ENCODE data around the gene SLC6A1. TPM values are rescaled to one million over a fixed set of nuclear protein-coding genes. Genes with fewer than 3 reads are reported as not detected.

The SLC6A1 gene
- not detected for total RNA-seq

GRCh38 chr3:10992017-10992942, at the start of gene SLC6A1:
SLC6A1 (plus strand) TSS chr3:10992748; CDS start chr3:11017212, 24,464 bp downstream.
- no peaks in the 10 kb centered on the region for H3K9me3 Mint-ChIP-seq
- ATAC-seq: peak; percentile 9 to 51
- H3K27ac Mint-ChIP-seq: no peak within 1 kb of the TSS
- DNase-seq (ENCODE audit: low spot score in 2 of 2): no peak
- H3K36me3 Mint-ChIP-seq: peaks cover 0 to 9% of the 10 kb centered on the region in 2 donors

DNA sequence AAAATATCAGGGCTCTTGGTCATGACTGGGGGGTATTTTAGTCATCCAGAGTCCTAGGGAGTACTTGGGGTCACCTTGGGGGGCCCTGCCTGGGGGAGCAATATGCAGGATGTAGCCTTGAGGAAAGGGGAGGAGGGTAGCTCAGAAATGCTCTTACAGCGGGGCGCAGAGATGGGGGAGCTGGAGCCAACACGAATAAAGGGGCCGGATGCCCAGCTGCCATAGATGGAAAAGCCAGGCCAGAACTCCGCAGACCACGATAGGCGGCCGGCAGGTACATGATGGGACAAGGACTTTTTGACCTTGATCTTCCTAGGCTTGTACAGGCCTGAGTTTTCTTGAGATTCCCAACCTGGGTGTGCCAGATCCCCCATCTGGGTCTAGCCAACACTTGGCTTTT, 47.7 kb upstream of the SLC6A1 start:
- Mint-ChIP-seq H3K27ac (no peak overlapping the region), H3K9me3 (peaks cover 0 to 12% of the 10 kb centered on the region in 2 donors), H3K36me3 (peaks cover 0 to 6% of the 10 kb centered on the region in 2 donors)
- DNase-seq (ENCODE audit: low spot score in 2 of 2) (no peak), ATAC-seq (no peak)

DNA sequence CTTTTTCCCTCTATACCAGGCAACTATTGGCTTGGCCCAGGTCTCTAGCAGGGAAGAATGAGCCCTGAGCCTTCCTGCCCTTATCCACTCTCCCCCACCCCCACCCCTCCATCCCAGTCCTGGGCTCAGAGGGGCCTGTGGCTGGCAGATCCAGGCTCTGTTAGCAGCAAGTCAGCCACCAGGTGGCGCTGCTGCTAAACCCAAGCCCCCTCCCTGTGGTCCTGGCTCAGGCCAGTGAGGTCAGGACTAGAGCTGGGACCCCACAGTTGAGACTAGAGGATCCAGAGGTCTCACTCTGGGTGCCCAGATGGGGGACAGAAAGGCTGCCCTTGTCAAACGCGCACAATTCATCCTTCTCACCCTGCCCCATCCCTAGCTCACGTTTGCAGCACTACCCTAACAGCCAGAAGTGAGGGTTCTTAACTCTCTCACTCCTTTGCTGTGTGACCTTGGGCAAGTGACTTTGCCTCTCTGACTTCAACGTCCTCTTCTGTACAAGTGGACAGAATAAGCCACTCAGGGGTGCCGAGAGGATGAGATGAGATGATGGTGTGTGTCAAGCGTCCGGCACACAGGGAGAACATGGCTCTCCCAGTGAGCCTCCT, 46.8 kb upstream of the SLC6A1 start:
- Mint-ChIP-seq H3K27ac (no peak overlapping the region), H3K36me3 (peaks cover 0 to 6% of the 10 kb centered on the region in 2 donors), H3K9me3 (peaks cover 0 to 12% of the 10 kb centered on the region in 2 donors)
- DNase-seq (ENCODE audit: low spot score in 2 of 2) (peak in 1 of 2 donors; percentile 73), ATAC-seq (peak; percentile 76 to 84)

- peaks cover 0 to 12% of the 10 kb centered on the region in 2 donors for H3K9me3 Mint-ChIP-seq
- no peak overlapping the region for H3K27ac Mint-ChIP-seq
- DNase-seq (ENCODE audit: low spot score in 2 of 2): no peak
These were observed 46.0 kb upstream of the SLC6A1 start for GRCh38 chr3:10946526-10946925.

GRCh38 chr3:10948326-10948725, 44.2 kb upstream of the SLC6A1 start:
- ATAC-seq: no peak
- DNase-seq (ENCODE audit: low spot score in 2 of 2): no peak
- Mint-ChIP-seq H3K27ac (no peak overlapping the region), H3K9me3 (no peaks in the 10 kb centered on the region), H3K36me3 (no peaks in the 10 kb centered on the region)

More at GRCh38 chr3:10946526-10946925, 46.0 kb upstream of the SLC6A1 start:
- ATAC-seq: no peak
- H3K36me3 Mint-ChIP-seq: peaks cover 0 to 6% of the 10 kb centered on the region in 2 donors

DNA sequence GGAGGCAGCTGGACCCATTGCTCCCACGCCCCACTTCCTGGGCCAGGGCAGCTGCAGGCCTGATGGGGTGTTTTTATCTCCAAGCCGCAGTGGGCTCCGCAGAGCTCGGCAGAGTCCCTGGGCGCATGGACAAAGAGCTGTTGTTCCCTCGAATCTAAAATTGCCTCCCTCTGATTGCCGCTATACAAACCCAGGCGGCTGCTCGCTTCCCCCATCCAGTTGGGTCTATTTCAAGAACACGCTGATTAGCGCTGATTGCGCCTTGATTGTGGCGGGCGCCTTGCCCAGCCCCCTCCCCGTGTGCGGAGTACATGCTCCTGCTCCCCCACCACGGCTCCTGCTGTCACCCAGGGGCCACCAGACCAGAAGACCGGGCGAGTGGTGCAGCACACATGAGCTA, 43.4 kb upstream of the SLC6A1 start:
- Mint-ChIP-seq H3K36me3 (no peaks in the 10 kb centered on the region), H3K27ac (no peak overlapping the region), H3K9me3 (no peaks in the 10 kb centered on the region)
- DNase-seq (ENCODE audit: low spot score in 2 of 2) (no peak), ATAC-seq (no peak)

GRCh38 chr3:10950476-10951294, 41.9 kb upstream of the SLC6A1 start:
- Mint-ChIP-seq H3K9me3 (no peaks in the 10 kb centered on the region), H3K27ac (no peak overlapping the region), H3K36me3 (no peaks in the 10 kb centered on the region)
- no peak for DNase-seq (ENCODE audit: low spot score in 2 of 2)
- peak in 1 of 2 donors; percentile 38 for ATAC-seq

- no peak overlapping the region for H3K27ac Mint-ChIP-seq
- no peaks in the 10 kb centered on the region for H3K9me3 Mint-ChIP-seq
These were observed 41.1 kb upstream of the SLC6A1 start for GRCh38 chr3:10951295-10951926.

DNA sequence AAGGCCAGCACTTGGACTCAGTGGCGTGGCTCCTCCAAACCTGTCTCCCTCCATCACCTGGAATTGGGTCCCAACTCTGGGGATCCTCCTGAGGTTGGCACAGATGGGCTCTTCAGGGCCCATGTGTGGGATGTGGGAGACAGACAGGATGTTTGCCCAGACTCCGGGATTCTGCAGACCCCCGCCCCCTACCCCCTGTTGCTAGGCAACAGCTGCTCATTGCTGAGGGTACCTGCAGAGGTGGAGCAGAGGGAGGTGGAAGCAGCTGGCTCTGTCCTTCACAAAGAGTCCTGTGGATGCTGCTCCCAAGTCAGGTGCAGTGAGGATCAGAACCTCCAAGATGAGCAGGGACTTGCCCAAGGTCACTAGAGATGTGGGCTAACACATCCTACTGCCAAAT, 40.0 kb upstream of the SLC6A1 start:
- ATAC-seq (no peak), DNase-seq (ENCODE audit: low spot score in 2 of 2) (no peak)
- no peak overlapping the region for H3K27ac Mint-ChIP-seq
- no peaks in the 10 kb centered on the region for H3K9me3 Mint-ChIP-seq
- H3K36me3 Mint-ChIP-seq: no peaks in the 10 kb centered on the region

More at GRCh38 chr3:10951295-10951926, 41.1 kb upstream of the SLC6A1 start:
- ATAC-seq (no peak), DNase-seq (ENCODE audit: low spot score in 2 of 2) (no peak)
- no peaks in the 10 kb centered on the region for H3K36me3 Mint-ChIP-seq

GRCh38 chr3:10954740-10955139, 37.8 kb upstream of the SLC6A1 start:
- ATAC-seq (no peak), DNase-seq (ENCODE audit: low spot score in 2 of 2) (no peak)
- no peaks in the 10 kb centered on the region for H3K36me3 Mint-ChIP-seq
- no peak overlapping the region for H3K27ac Mint-ChIP-seq
- H3K9me3 Mint-ChIP-seq: no peaks in the 10 kb centered on the region

DNA sequence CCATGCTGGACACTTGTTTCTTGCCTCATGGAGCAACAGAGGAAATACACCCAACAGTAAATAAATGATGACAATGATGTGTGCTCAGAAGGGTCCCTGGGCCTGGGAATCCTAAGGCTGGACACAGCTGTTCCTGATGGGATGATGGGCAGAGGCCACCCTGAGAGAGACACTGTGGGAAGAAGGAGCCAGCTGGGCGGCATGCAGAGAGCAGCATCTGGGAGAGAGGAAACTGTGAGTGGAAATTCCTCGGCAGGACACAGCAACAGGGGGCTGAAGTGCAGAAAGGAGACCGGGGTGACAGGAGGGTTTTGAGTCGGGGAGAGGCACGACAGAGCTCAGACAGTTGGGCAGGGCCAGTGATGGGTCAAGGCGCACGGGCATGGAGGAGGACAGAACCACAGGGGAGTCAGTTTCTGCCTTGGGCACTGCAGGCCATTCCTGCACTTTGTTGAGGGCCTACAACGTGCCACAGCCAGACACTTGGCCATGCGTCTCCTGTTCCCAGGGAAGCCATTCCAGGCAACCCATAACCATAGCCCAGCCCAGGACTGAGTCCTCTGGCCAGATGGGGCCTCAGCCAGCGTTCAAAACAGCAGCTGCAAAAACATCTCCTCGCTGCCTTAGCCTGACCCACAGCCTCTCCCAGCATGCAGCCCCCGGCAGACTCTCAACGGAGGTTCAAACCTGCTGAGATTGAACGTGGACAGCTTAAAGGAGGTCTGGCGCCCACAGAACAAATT, 36.7 kb upstream of the SLC6A1 start:
- no peak for DNase-seq (ENCODE audit: low spot score in 2 of 2)
- ATAC-seq: no peak
- no peaks in the 10 kb centered on the region for H3K9me3 Mint-ChIP-seq
- no peaks in the 10 kb centered on the region for H3K36me3 Mint-ChIP-seq
- no peak overlapping the region for H3K27ac Mint-ChIP-seq

GRCh38 chr3:10956531-10956930, 36.0 kb upstream of the SLC6A1 start:
- ATAC-seq (no peak), DNase-seq (ENCODE audit: low spot score in 2 of 2) (no peak)
- H3K27ac Mint-ChIP-seq: no peak overlapping the region
- H3K9me3 Mint-ChIP-seq: no peaks in the 10 kb centered on the region
- no peaks in the 10 kb centered on the region for H3K36me3 Mint-ChIP-seq

GRCh38 chr3:10956986-10957385, 35.6 kb upstream of the SLC6A1 start:
- H3K27ac Mint-ChIP-seq: no peak overlapping the region
- ATAC-seq (no peak), DNase-seq (ENCODE audit: low spot score in 2 of 2) (no peak)
- H3K36me3 Mint-ChIP-seq: no peaks in the 10 kb centered on the region
- no peaks in the 10 kb centered on the region for H3K9me3 Mint-ChIP-seq

GRCh38 chr3:10957976-10958749, 34.4 kb upstream of the SLC6A1 start:
- peak overlapping the region in 1 of 2 donors; percentile 36 for H3K27ac Mint-ChIP-seq
- no peaks in the 10 kb centered on the region for H3K36me3 Mint-ChIP-seq
- no peaks in the 10 kb centered on the region for H3K9me3 Mint-ChIP-seq
- DNase-seq (ENCODE audit: low spot score in 2 of 2) (no peak), ATAC-seq (no peak)

DNA sequence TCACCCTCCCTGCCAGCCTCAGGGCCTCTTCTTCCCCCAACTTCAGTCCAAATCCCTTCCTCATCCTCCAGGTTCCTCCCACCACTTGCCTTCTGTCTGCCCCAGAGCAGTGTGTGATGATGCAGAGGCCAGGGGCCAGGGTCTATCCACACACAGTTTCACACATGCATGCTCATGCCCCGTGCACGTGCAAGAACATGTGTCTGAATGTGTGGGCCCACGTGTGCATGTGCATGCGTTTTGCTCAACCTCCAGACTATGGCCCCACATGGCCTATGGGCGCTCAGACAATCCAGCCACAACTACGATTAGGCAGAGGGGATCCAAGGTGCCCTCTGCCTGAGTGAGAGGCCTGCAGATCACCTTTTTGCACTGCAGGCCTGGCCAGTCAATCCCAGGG, 32.3 kb upstream of the SLC6A1 start:
- ATAC-seq: no peak
- Mint-ChIP-seq H3K36me3 (no peaks in the 10 kb centered on the region), H3K27ac (no peak overlapping the region), H3K9me3 (no peaks in the 10 kb centered on the region)
- DNase-seq (ENCODE audit: low spot score in 2 of 2): no peak
